Stimulated activated CD4-positive, alpha-beta T cell treated with anti-CD3 and anti-CD28 coated beads, Interleukin-1b, Interleukin-23, amount 100 ng/mL, for 4 hours (primary cell): ENCODE data around the gene CMTM1.
"Not testable (repeated sequence)": the region's sequence is repeated elsewhere in the genome, so short reads cannot be mapped to it uniquely, and the experiment has no call there.

ENCODE experiments used
- DNase-seq, 2 donors: peaks; one replicate each; pipeline ENCODE4 v3.0.0-alpha.2; 2020; ENCODE audit warnings: low read depth in 2 of 2

CMTM1 gene

GRCh38 chr16:66616169-66616568, 49.9 kb downstream of the CMTM1 start:
- DNase-seq, result no peak

- DNase-seq, result no peak
Observed at GRCh38 chr16:66616592-66616991, 50.4 kb downstream of the CMTM1 start.

GRCh38 chr16:66617010-66617434, 50.8 kb downstream of the CMTM1 start:
- no peak for DNase-seq

GRCh38 chr16:66617728-66618127, 51.5 kb downstream of the CMTM1 start:
- no peak for DNase-seq

GRCh38 chr16:66618588-66619375, 52.5 kb downstream of the CMTM1 start:
- DNase-seq, result no peak

GRCh38 chr16:66619534-66620428, 53.5 kb downstream of the CMTM1 start:
- no peak for DNase-seq

- DNase-seq, result no peak
Observed at GRCh38 chr16:66620429-66620795, 54.2 kb downstream of the CMTM1 start.

GRCh38 chr16:66621973-66622372, 55.7 kb downstream of the CMTM1 start:
- no peak for DNase-seq

GRCh38 chr16:66622863-66623262, 56.6 kb downstream of the CMTM1 start:
- DNase-seq, result no peak

GRCh38 chr16:66623755-66624154, 57.5 kb downstream of the CMTM1 start:
- DNase-seq, result no peak

GRCh38 chr16:66627611-66628378, 61.6 kb downstream of the CMTM1 start:
- DNase-seq, result not testable (repeated sequence)
